HG03575 (cell line): Measurements from ENCODE around the gene SLIT3.

Source experiments
- ATAC-seq: cut with Tn5 transposase; IDR thresholded peaks from one replicate; pipeline ENCODE4 v1.9.1; 2021; ENCODE audit not compliant: unreplicated experiment, insufficient number of reproducible peaks, low FRiP score; ENCODE audit errors: extremely low read depth

Gene SLIT3

DNA sequence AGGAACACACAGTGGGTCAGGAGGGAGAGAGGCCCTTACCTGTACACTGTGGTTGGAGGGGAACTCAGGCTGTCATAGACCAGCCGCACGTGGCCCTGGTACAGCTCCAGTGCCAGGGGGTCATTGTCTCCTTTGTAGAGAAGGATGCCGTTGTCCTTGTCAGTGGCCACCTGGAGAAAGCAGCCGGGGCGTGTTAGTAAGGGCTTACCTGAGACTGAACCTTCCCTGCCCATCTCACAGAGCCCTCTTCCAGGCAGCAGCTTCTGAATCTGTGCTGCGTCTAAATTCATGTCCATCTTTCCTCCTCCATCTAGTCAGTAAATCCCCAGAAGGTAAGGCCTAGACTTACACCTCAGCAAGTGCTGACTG is 617.0 kb downstream of the SLIT3 start:
- ATAC-seq = no peak

DNA sequence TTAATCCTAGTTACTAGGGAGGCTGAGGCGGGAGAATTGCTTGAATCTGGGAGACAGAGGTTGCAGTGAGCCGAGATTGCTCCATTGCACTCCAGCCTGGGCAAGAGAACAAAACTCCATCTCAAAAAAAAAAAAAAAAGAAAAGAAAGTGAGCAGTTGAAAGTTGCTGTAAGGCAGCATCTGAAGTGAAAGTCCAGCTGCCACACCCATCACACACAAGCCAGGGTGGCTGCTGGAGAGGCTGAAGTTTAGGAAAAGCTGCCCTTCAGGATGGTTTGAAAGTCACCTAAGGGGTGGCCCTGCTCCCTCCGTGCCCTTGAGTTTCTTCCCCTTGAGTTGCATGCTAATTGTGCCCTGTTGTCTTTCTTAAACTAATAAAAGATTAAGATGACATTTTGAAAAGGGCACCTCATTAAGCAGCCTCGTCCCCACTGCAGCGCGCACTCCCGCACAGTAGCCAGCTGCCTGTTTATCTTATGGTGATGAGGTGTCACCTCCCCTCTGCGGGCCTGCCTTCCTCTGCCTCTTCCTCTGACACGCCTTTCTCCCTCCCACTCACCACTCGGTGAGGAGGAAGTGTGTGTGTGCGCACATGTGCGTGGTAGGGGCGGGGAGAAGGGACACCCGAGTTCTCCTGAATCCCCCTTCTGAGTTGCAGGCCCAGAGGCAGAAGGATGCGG is 617.6 kb downstream of the SLIT3 start:
- ATAC-seq = no peak

GRCh38 chr5:168681556-168682183 is 619.3 kb downstream of the SLIT3 start:
- ATAC-seq = no peak

GRCh38 chr5:168680395-168680794 is 620.5 kb downstream of the SLIT3 start:
- no peak for ATAC-seq

DNA sequence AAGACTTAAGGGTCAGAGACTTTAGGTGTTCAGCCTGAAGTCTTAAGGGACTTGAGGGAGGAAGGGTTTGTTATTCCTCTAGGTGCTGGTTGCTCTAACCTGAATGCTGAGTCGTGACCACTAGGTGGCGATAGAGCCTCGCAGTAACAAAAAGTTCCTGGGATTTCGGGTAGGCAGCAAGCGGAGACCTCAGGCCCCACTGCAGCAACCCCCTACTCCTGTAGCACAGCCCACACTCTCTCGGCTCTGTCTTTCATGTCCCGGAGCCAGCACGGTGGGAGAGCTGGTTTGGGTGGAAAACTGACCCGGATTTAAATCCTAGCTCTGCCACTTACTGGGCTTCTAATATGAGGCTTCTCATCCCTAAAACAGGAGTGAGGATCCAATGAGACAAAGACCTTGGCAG is 621.4 kb downstream of the SLIT3 start:
- no peak for ATAC-seq

- ATAC-seq = no peak
These were observed 624.4 kb downstream of the SLIT3 start for GRCh38 chr5:168676501-168676900.

DNA sequence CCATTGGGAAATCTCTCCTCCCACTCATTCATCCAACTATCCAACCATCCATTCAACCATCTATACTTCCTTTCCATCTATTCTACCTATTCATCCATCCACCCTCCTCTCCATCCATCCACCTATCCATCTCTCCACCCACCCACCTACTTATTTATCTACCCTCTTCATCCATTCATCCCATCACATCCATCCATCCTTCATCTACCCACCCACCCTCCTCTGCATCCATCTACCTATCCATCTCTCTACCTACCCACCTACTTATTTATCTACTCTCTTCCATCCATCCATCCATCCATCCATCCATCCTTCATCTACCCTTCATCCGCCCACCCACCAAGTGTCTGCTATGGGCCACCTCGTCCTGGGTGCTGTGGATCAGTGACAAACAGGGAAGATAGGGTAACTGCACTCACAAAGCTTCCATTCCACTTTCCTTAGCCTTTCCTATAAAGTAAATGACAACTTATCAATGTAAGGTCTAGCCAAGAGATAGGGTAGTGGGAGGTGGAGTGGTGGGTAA is 625.0 kb downstream of the SLIT3 start:
- no peak for ATAC-seq

GRCh38 chr5:168674893-168675482 is 626.0 kb downstream of the SLIT3 start:
- no peak for ATAC-seq

DNA sequence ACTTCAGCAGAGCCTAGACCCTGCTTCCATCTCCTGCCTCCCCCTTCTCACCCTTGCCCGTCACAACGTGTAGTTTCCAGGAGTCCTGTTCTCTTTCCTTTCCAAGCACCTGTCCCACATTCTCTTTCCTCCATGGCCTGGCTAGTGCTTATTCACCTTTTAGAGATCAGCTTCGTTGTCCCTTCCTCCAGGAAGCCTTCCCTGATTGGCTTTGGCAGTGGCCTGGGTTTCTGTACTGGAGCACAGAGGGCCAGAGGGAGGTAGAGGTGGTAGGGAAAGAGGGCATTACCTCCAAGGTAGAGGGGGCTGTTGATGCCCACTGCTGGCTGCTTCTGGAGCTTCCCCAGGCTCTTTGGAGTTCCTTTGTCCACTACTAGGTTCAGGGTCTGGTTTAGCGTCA is 628.1 kb downstream of the SLIT3 start:
- no peak for ATAC-seq

- ATAC-seq = no peak
These were observed 628.9 kb downstream of the SLIT3 start for GRCh38 chr5:168672016-168672415.

DNA sequence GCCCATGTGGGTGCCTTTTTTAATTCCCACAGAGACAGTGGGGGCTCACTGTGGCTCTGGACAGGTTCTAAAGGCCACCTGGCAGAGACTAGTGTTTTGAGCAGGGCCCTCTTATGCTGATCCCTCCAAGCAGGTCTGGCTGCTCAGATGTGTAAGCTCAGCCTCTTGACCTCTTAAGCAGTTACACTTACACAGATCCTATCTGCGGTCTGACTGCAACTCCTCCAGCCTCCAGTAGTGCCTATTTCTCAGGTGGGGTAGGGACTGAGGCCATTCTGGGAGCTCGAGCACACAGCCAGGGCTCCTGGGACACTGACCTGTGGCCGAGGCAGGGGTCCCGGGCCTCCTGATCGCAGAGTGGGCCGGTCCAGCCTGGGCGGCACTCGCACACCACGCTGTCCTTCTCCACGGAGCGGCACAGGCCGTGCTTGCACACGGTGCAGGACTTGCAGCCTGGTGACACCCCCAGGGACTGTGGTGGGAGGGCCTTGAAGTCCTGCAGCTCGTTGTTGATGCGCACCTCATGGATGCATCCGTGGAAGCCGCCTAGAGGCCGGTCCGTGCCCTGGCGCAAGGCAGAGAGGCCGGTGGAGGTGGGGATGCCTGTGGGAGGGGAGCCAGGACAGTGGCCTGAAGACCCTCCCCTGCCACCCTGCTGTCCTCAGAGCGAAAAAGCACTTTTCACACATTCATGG is 629.9 kb downstream of the SLIT3 start:
- ATAC-seq = no peak

- no peak for ATAC-seq
These were observed 631.1 kb downstream of the SLIT3 start for GRCh38 chr5:168669668-168670378.

GRCh38 chr5:168669156-168669555 is 631.8 kb downstream of the SLIT3 start:
- ATAC-seq = no peak

- no peak for ATAC-seq
These were observed 632.9 kb downstream of the SLIT3 start for GRCh38 chr5:168668078-168668477.

GRCh38 chr5:168667301-168667840 is 633.6 kb downstream of the SLIT3 start:
- no peak for ATAC-seq

DNA sequence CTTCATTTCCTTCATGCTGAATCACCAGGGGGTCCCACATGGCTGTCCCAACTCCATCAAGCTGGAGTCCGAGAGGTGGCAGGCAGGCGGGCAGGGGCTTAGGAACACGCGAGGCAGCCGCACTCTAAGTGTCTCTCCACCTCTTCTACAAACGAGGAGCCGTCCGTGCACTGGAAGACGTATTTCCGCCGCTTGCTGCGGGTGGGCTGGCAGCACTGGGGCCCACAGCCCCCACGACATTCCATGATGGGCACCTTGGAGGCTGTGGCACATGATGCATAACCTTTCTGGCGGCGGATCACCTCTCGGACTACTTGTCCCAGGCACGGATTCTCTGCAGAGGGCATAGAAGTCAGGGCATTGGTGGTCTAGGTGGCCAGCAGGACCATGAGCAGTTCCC is 634.6 kb downstream of the SLIT3 start:
- no peak for ATAC-seq

GRCh38 chr5:168663276-168664004 is 637.5 kb downstream of the SLIT3 start:
- no peak for ATAC-seq
